NCI-H2227 (cell line): ENCODE measurements around the gene PRKD2.

Experiments
- DNase-seq: peaks from one replicate; lab custom pipeline; 2025; ENCODE audit not compliant: unreplicated experiment; lab: John Stamatoyannopoulos, UW

The PRKD2 gene

DNA sequence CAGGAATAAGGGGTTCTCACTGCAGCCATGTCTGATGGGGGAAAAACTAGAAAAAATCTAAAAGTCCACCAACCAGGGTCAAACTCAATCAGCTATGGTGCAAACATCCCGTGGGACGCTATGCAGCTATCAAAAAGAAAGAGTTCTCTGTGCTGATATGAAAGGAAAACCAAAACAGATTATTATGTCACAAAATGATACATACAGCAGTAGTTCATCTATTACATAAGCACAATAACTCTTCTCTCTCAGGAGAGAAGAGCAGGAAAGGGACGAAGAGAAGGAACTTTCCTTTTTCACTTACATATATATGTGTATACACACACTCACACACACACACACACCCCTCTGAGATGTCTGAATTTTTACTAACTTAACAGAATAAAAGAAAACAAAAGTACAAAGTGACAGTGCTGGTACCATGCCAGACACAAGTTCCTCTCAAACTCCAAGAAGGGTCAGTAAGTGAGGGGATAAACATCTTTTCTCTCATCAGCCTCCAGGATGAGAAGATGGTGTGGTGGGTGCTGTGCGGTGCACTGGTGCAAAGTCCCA is 26.1 kb upstream of the PRKD2 start:
- no peak for DNase-seq

DNA sequence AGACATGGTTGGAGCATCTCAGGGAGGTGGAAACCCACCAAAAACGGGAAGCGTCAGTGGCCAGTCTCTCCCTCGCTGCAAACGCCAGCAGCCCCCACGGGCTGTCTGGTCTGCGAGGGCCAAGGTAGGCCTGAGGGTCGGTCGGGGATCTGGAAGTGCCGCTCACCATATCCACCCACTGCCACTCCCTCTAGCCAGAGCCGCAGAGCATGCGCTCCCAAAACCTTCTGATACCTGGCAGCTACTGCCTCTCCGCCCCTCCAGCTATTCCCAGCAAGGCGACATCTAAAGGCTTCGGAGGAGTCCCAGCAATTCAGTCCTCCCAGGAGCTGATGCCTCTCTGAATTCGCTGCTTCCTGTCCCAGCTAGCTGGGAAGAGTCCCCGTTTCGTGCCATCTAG is 24.5 kb upstream of the PRKD2 start:
- no peak for DNase-seq

DNA sequence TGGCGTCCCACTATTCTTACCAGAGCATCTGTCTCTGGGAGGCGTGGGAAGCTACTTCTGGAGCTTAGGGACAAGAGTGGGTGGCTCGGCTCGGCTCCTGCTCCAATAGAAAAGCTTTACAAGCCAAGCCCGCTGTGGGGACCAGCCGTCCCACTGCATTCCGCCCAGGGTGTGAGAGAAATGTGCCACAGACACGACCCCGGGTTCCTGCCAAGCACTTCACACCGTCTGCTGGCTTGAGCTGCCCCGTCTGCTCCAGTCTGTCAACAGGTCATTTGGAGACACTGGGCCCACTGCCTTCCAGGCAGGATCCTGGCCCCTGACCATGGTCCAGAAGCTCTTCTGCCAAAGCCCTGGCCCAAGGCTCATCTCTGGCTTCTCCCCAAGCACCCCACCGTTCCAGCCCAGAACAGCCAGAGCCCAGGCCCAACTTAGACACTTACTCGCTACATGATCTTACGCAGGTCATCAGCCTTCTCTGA is 22.4 kb upstream of the PRKD2 start:
- DNase-seq = no peak

DNA sequence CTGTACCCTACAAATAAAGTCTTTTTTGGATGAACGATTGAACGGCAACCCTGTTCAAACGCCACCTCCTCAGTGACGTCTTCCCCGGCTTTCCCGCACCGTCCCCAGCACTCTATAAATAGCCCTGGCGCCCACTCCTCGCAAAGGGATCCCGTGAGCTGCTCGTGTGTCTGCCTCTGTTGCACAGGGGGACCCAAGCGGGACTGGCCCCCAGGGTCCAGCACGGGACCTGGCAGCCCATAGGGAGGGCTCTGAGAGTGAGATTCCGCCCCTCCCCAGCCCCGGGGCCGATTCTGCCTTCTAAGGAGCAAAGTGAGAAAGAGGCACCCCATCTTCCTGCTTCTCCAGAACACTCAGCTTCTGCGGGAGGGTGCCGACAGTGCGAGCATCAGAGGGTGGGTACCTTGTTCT is 20.9 kb upstream of the PRKD2 start:
- no peak for DNase-seq

DNA sequence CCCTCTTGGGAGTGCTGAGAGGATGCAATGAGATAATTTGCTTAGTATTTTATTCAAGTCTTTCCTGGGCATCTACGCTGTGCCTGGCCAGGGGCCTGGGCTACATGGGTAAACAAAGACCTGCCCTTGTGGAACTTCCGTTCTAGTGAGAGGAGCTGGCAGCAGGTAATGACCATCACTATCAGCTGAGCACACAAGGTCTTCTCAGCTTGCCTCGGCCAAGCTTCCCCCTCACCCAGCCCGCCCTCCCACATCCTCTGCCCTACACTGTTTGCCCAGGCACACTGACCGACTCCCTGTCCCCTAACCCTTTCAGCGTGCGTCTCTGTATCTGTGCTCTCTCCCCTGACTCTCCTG is 20.4 kb upstream of the PRKD2 start:
- no peak for DNase-seq

DNA sequence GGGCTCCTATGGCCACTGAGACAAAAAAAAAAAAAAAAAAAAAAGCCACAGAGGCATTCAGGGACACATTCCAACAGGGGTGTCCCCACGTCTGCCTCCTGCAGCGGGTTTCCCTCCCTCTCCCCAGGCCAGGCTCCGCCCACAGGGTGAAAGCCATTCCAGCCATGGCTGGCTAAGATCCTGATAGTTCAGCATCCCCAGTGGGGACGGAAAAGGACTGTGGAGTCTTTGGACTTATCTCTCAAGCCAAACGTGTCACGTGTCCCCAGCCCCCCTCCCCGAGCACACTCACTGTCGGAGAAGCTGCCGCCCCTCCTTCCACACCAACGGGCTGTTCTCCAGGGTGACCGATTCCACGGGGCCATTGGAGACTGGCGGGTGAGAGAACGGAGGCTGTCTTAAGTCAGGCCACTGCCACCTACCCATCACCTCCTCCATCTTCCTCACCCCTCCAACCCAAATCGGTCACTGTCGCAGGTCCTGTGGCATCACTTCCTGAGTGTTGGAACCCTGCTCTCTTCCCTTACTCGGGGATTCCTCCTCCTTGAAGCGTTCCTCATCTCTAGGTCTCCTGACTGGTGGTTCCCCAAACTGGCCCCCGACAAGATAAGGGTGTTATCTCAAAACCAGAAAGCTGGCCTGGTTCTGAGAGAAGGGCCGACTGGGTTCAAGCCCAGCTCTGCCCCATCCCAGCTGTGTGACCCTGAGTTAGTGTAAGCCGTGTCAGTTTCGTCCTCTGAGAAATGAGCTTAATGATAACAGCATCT is 19.8 kb upstream of the PRKD2 start:
- no peak for DNase-seq

DNA sequence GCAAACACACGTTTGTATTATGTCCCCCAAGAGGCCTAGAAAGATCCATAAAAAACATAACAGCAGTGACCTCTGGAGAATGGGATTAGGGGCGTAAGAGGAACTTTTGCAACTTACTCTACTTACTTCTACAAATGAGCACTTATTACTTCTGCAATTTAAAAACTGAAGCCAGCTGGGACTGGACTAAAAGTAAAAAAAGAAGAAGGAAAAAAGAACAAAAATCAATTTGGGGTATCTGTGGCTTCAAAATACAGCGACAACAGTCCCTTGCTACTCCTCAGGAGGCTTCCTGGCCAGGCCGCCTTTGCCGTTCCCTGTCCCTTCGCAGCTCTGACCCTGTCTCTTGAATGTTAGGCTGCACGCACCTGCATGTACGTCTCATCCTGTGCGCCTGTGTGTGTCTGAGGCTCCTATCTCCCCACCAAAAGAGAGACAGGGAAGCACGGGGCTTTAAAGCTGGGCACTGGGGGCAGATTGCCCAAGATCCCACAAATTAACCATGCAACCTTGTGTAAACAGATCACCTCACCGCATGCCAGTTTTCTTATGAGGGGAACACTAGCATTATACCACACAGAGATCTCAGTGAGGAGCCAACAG is 16.9 kb upstream of the PRKD2 start:
- DNase-seq = no peak

DNA sequence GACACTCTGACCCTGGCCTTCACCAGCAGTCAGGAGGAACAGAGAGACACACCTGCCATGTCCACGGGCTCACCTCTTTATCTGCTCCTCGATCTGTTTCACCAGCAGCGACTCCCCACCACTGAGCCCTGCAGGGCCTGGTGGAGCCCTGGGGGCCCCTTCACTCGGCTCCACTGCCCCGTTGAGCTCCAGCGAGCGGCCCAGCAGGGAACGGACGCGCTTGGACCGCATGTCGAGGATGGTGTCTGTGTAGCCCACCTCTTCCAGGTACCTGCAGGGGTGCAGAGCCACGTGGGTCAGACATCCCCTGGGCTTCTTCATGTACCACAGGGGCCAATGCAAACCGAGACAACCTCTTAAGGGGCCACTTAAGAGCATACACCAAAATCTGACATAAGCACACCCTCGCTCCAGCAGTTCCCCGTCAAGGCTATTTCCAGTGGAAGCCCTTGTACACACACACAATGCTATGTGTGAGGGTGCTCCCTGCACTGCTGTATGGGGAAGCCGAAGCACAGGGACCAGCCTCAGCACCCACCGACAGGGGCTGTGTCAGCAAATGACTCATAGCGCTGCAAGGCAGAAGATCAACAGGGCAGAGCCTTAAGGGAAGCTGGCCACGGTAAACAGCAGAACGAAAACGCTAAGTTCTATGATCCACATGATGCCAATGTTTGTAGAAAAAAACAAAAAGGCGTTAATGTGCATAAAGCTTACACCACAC is 16.2 kb upstream of the PRKD2 start:
- no peak for DNase-seq

DNA sequence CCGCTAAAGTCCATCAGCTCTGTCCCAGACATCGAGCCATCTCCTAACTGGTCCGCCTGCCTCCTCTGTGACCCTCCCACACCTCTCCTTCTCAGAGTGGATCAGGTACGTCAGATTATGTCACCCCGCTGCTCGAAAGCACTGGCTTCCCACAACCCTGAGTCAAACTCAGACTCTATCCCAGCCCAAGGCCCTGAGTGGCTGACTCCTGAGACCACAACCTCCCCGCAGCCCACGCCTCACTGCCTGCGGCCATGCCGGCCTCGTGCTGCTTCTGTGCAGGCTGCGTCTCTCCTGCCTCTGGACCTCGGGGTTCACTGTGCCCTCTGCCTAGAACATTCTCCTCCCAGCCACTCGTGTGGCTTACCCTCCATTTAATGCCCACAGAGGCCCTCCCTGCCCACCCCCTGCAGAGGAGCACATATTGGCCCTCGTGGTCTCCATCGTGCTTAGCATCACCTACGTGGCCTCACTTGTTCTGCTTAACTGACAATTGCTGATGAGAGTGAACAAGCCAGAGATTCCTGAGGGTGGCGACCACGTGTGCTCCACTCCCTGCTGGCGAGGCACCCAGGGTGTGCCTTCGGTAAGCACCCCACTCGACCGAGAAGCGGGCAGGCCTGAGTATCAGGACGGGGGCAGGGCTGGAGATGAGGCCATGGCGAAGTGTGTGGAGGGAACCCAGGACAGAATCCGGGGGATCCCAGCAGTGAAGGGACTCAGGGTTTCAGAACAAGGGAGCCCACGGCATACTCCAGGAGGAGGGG is 15.4 kb upstream of the PRKD2 start:
- no peak for DNase-seq

DNA sequence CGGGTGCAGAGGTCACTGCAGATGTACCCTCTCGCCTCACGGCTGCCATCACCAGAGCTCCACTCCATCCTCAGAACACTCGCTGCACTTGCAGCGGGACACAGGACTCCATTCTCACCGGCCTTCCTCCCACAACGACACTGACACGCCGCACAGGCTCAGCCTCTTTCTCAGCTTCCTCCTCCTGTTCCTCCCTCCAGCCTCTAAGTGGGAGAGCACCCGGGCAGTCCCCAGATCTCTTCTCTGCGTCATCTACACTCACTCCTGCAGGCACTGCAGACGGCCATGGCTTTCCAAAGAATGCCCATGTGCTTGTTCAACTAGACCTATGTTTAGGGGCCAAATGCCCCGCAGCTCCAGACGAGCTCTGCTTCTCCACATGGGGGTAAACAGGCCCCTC is 14.7 kb upstream of the PRKD2 start:
- DNase-seq = no peak

DNA sequence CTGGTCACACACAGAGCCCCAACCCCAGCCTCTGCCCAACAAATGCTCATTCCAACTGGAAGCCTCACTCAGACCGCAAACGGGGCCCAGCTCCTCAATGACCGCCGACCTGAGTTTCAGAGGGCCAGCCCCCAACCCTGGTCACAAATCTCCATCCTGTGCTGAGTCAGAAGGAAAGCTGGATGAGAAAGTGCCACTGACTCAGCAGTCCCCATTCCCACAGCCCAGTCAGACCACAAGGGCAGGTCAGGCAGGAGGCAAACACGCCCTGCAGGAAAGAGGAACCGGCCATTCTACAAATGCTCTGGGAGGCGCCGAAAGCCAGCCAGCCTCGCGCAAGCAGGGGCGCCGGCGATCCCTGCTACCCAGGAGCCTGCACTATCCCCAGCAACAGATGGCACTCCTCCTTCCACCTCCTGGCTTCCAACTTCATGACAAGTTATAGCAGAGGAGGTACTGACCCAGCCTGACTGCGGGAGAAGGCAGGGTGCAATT is 14.1 kb upstream of the PRKD2 start:
- no peak for DNase-seq

DNA sequence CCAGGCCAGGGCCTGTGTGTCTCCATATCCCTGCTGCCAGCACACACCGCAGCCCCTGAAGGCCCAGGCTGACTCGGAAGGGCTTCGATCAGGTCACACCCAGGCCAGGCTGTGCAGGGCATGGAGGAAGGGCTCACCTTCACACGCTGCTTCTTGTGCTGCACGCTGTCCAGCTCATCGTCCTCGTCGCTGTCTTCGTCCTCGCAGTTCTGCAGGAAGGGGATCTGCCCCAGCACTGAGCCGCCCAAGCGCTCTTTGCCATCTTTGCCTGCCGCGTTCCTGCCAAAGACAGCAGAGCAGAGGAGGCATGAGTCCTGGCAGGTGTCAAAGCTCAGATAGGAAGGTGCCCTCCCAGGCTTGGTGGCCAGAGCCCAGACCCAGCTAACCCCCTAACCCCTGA is 13.7 kb upstream of the PRKD2 start:
- DNase-seq = no peak

DNA sequence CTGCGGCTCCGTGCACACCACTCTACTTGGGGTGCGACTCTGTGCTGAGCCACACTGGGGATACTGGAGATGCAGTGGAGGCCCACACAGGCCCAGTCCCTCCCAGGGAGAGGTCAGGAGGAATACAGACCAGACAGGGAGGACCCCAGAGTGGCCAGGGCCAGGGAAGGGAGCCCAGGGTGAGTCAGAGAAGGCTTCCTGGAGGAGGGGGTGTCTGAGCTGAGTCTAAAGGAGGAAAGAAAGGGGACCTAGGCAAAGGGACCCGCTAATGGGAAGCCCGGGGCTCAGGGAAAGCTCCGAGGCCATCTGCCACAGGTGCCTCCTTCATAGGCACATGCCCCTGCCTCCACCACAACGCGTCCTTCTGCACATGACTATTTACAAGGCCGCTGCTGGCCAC is 13.3 kb upstream of the PRKD2 start:
- no peak for DNase-seq

DNA sequence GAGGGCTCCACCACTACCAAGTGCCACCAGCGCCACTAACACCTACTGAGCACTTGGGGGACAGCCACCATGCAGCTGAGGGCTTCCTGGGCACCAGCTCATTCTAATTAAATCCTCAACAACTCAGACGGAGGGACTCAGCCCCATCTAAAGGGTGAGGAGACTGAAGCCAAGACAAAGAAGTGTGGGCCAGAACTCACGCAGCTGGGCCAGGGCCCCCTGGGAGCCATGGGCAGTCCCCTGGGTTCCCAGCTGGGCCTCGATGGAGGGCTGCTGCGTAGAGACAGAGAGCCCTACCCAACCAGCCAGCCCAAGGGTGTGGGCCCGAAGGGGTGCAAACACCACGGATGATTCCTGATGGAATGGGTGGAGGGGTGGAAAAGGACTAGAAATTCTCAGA is 12.8 kb upstream of the PRKD2 start:
- DNase-seq = no peak

DNA sequence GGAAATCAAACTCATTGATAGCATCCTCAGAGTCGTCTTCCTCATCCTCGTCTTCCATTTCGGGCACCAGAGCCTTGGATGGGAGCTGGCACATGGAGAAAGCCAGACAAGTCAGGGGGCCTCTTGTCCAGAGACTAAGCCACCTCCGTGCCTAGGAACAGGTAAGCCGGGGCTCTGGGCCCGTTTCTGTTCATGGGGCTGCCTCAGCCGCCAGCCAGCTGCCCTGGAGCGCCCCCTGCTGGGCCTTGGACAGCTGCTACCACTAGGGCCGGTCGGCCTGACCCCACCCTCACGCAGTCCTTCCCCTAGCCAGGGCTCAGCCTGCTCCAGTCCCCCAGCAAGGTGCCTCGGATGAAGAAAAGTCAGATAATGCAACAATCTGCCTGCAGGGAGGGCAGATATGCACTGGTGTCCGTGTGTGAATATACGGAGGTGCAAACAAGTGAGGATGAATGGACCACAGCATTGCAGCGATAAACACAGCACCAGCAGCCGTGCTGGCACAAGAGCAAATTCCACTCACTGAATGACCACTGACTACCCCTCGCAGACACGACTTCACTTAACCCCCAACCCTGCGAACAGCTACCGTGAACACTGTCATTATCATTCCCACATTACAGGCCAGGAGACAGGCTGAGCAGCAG is 11.9 kb upstream of the PRKD2 start:
- peak; percentile 58 for DNase-seq

DNA sequence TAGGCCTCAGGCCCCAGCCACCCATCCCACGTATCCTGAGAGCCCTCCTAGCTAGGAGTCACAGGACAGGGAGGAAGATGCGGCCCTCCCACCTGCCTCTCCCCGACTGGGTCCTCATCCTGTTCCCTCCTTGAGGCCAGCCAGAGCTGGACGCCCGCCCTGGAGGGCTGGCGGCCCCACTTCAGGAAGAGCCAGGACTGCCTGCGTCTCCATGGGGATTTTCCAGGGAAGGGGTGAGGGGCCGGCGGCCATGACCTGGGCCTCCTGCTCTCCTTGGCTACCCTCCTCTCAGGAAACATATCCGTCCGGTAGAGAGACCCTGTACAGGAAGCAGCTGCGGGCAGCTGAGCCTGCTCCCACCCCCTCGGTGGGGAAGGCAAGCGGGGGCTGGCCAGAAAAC is 11.3 kb upstream of the PRKD2 start:
- DNase-seq = no peak

DNA sequence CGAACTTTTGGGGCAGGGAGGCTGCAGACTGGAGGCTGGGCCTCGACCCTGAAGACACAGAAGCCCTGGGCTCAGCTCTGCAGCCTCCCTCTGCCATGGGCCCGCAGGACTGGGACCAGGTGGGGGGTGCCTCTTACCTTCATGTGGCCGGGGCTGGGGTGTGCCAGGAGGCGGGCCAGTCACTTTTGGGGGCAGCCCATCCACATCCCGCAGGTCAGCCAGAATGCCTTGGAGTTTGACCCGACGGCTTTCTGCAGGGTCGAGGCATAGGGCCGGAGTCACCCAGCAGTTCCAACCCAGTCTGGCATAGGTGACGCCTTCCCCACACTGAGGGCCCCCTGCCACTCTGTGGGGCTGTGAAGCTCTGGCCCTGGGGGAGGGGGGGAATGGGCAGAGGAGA is 10.8 kb upstream of the PRKD2 start:
- no peak for DNase-seq

DNA sequence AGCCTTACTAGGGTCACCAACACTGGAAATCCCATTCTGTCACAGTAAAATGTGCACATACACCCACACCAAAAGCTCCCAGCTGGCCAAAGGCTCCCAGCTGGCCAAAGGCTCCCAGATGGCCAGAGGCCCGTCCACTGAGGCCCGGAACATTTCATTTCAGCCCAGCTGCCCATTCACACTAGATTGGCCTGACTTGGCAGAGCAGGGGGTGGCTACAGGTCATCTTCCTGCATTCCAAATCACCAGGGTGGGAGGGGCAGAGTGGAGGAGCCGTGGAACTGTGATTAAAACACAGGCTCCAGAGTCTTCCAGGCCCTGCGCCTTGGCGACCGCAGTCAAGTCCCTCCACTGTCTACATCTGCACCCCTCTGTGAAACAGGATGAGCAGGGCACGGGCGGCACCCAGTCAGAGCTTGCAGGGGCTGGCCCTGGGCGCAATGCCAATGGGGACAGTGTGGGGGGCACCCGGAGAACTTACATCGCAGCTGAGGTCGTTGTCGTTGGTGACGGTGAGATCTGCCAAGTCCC is 10.1 kb upstream of the PRKD2 start:
- no peak for DNase-seq

DNA sequence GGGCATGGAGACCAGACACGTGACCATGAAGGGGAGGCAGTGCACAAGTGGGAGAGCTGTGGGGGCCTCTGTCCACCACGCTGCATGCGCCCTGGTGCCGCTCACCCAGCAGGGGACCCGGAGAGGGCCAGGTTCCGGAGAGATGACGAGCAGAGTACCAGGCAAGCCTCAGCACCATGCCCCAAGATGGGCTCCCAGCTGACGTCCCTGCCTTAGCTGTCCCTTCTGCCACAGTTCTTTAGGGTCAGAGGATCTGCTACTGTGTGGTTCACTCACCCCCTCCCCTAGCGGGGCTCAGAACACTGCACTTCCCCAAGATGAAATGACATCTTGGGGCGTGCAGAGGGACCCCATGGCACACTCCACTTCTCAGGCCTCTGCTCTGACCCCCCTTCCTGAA is 9.6 kb upstream of the PRKD2 start:
- no peak for DNase-seq

DNA sequence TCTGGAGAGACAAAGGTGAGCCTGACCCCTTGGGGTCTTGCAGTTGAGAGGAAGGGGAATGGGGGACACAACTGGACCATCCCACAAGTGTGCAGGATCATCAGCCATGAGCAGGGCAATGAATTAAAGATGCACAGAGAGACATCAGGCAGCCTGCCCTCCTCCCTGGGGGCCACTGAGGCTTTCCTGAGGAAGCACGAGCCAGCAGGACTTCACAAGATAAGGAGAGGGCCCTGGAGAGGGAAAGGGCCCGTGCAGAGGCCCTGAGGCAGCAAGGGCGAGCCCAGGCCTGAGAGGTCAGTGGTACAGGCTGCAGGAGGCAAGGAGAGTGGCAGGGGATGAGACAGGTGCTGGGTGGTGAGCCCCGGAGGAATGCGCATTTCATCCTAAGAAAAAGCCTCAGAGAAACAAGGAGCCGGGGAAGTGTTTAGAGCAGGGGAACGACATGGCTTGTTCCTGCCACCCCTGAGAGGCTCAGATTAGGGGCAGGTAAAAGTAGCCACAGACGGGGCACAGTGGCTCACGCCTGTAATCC is 9.0 kb upstream of the PRKD2 start:
- no peak for DNase-seq
